K562 (cell line): ENCODE data around the gene TRNP1. TPM values are rescaled to one million over a fixed set of nuclear protein-coding genes. Genes with fewer than 3 reads are reported as not detected.

Experiments used
- ATAC-seq: fragments of 200-7000 bp; cut with Tn5 transposase; 3 replicates; pipeline ENCODE4 v1.9.1; 2020; ENCODE audit warnings: moderate library complexity
- BruUV-seq: library from RNA; stranded (reverse); fragments of 400-500 nt; replicated peaks from 2 replicates; lab custom pipeline; 2021; lab: Mats Ljungman, UMichigan
- CTCF ChIA-PET: fragments of 300-600 bp; formaldehyde crosslinking; extraction: SDS; loops from one replicate; lab custom pipeline; 2021; ENCODE audit warnings: low intra/inter-chr PET ratio; lab: Yijun Ruan, JAX
- POLR2A ChIA-PET: fragments of 300-600, 350-650 bp; sonication (Branson Sonifier 250); formaldehyde crosslinking; extraction: SDS; loops from one replicate; lab custom pipeline; 2021; ENCODE audit warnings: antibody characterized with exemption, inconsistent platforms; lab: Yijun Ruan, JAX
- DNase-seq, 4 experiments: peaks; one replicate each; pipeline versions ENCODE4 v3.0.0 to v3.0.0-alpha.2; 2011 to 2018; ENCODE audit warnings: low spot score in 3 of 4, mixed read lengths in 3 of 4; ENCODE audit errors: extremely low read depth in 1 of 4
- FAIRE-seq: peaks from 2 replicates; lab custom pipeline; 2011; peaks lifted over from hg19 to GRCh38; lab: Jason Lieb, UNC
- H2AFZ ChIP-seq: 2 replicates; pipeline ENCODE4 v1.6.0; 2011; ENCODE audit warnings: low read depth, low read length, control low read depth, inconsistent platforms
- H3K27ac ChIP-seq: fragments of 200-600 bp; 3 replicates; pipeline ENCODE4 v1.8.0; 2011; ENCODE audit warnings: low read depth, mild to moderate bottlenecking, control low read depth, inconsistent platforms, low read length, moderate library complexity, mixed read lengths; ENCODE audit errors: extremely low read depth
- H3K27me3 ChIP-seq, 2 experiments: fragments of 300-600 bp in 1 of 2; 2 replicates in 1 of 2; 3 replicates in 1 of 2; pipeline versions ENCODE4 v1.6.0 to v1.8.0; 2011; ENCODE audit warnings: inconsistent platforms in 2 of 2, low read length in 2 of 2, mild to moderate bottlenecking in 1 of 2, mixed read lengths in 1 of 2, moderate library complexity in 1 of 2; ENCODE audit not compliant: control insufficient read depth in 2 of 2, insufficient read depth in 2 of 2
- H3K36me3 ChIP-seq: fragments of 300-600 bp; 3 replicates; pipeline ENCODE4 v1.8.0; 2011; ENCODE audit warnings: mild to moderate bottlenecking, low read length, inconsistent platforms; ENCODE audit not compliant: control insufficient read depth, insufficient read depth
- H3K4me1 ChIP-seq, 2 experiments: fragments of 200-600 bp in 1 of 2; replicated peaks in 1 of 2; 2 replicates in 1 of 2; 3 replicates in 1 of 2; pipeline versions ENCODE4 v1.5.1 to v1.8.0; 2011; ENCODE audit warnings: inconsistent platforms in 2 of 2, low read length in 2 of 2, mild to moderate bottlenecking in 1 of 2, mixed read lengths in 1 of 2, moderate library complexity in 1 of 2; ENCODE audit not compliant: control insufficient read depth in 2 of 2, insufficient read depth in 2 of 2
- H3K4me2 ChIP-seq: 2 replicates; pipeline ENCODE4 v1.6.1; 2011; ENCODE audit warnings: low read length, control low read depth, inconsistent platforms, mixed read lengths; ENCODE audit not compliant: insufficient read depth
- H3K4me3 ChIP-seq: fragments of 200-600 bp; sonication (generic), shearing (Covaris generic); 2 replicates; pipeline ENCODE4 v1.5.1; 2016; ENCODE audit warnings: control low read depth, inconsistent platforms
- H3K79me2 ChIP-seq: fragments of 200-600 bp; 3 replicates; pipeline ENCODE4 v1.8.0; 2011; ENCODE audit warnings: low read length, inconsistent platforms; ENCODE audit not compliant: control insufficient read depth, insufficient read depth
- H3K9ac ChIP-seq, 2 experiments: 2 replicates each; pipeline versions ENCODE4 v1.6.0 to v1.6.1; 2011; ENCODE audit warnings: low read depth in 2 of 2, low read length in 2 of 2, control low read depth in 1 of 2, inconsistent platforms in 1 of 2, mild to moderate bottlenecking in 1 of 2, mixed read lengths in 1 of 2; ENCODE audit not compliant: insufficient read depth in 1 of 2
- H3K9me1 ChIP-seq: one replicate; pipeline ENCODE4 v1.6.0; 2011; ENCODE audit warnings: inconsistent platforms, mild to moderate bottlenecking, low read length, moderate library complexity; ENCODE audit not compliant: control insufficient read depth, insufficient read depth
- H3K9me3 ChIP-seq: replicated peaks from 2 replicates; pipeline ENCODE4 v1.5.1; 2011; ENCODE audit warnings: low read depth, low read length, inconsistent platforms; ENCODE audit not compliant: control insufficient read depth, insufficient read depth
- H4K20me1 ChIP-seq: replicated peaks from 2 replicates; pipeline ENCODE4 v1.6.1; 2011; ENCODE audit warnings: low read length, inconsistent platforms, mixed read lengths; ENCODE audit not compliant: control insufficient read depth, insufficient read depth
- ATF1 ChIP-seq, 2 experiments: fragments of 450-650 bp in 1 of 2; IDR thresholded peaks; 2 replicates each; pipeline ENCODE4 v1.6.1; 2016; ENCODE audit warnings: missing compliant biosample characterization in 1 of 2, missing genetic modification characterization in 1 of 2
- MECOM ChIP-seq: fragments of 250-450 bp; sonication (Bioruptor Pico); IDR thresholded peaks from 2 replicates; pipeline ENCODE4 v1.8.0; 2022; ENCODE audit warnings: inconsistent platforms
- NCOA1 ChIP-seq: fragments of 450-650 bp; IDR thresholded peaks from 2 replicates; pipeline ENCODE4 v1.6.1; 2016; ENCODE audit warnings: low read depth
- NEUROD1 ChIP-seq: fragments of 150-350 bp; IDR thresholded peaks from 2 replicates; pipeline ENCODE4 v1.6.1; 2014; ENCODE audit warnings: borderline replicate concordance, low read length, low read depth; ENCODE audit not compliant: partially characterized antibody
- RBM34 ChIP-seq: fragments of 200-400 bp; formaldehyde crosslinking; IDR thresholded peaks from 2 replicates; pipeline ENCODE4 v1.6.1; 2018; ENCODE audit warnings: low read length, borderline replicate concordance; ENCODE audit not compliant: insufficient read depth
- ZNF175 ChIP-seq: fragments of 200-800 bp; sonication (Bioruptor generic); IDR thresholded peaks from 2 replicates; pipeline ENCODE4 v1.6.1; 2016; ENCODE audit warnings: low read depth, mild to moderate bottlenecking, missing genetic modification characterization, missing compliant biosample characterization
- ZNF586 ChIP-seq: fragments of 450-650 bp; formaldehyde crosslinking; conservative IDR thresholded peaks from 2 replicates; pipeline ENCODE4 v1.4.0; 2020; ENCODE audit warnings: mild to moderate bottlenecking, moderate library complexity
- WGBS: fragments of 100-300 bp; shearing (Covaris generic); methylation state at CpG from one replicate; pipeline ENCODE4 v1.1.6; 2016; ENCODE audit warnings: low coverage, mixed read lengths; ENCODE audit not compliant: insufficient coverage; ENCODE audit errors: missing lambda C conversion rate; 5-methylcytosine and 5-hydroxymethylcytosine counted together
- in situ Hi-C: fragments of 300-500 bp; cut with MboI; formaldehyde crosslinking; loops from 4 replicates; pipeline ENCODE4 v1.15.0; 2018; ENCODE audit warnings: inconsistent platforms, mixed read lengths
- intact Hi-C: fragments of 100-400 bp; cut with micrococcal nuclease; formaldehyde crosslinking; loops from 2 replicates; pipeline ENCODE4 v1.14.2; 2022
- polyA plus RNA-seq, 8 experiments: library from polyadenylated mRNA; depleted of rRNA in 4 of 8; stranded (reverse) in 5 of 8; unstranded in 3 of 8; fragments of >200 nt; fragmentation: Nextera tagmentation in 2 of 8; fragmentation: Illumina TruSeq in 1 of 8; extraction: Ambion mirVana in 2 of 8; extraction: Trizol in 1 of 8; gene quantifications; 2 replicates each; pipeline versions ENCODE4 v1.2.1 to v1.2.3, GENCODE V29; 2011 to 2014; ENCODE audit warnings: inconsistent platforms in 1 of 8, missing spikeins in 1 of 8
- total RNA-seq, 7 experiments: library from RNA; depleted of rRNA in 6 of 7; stranded (reverse); fragments of >200 nt in 6 of 7; fragmentation: Illumina TruSeq in 2 of 7; extraction: Trizol in 2 of 7; gene quantifications; 2 replicates each; pipeline versions ENCODE4 v1.2.1 to v1.2.3, GENCODE V29; 2011 to 2021; ENCODE audit warnings: low replicate concordance in 1 of 7
- TF ChIP-seq, protein P1 (sequence below), 2 experiments: fragments of 450-650 bp in 1 of 2; sonication (generic) in 1 of 2; formaldehyde crosslinking; conservative IDR thresholded peaks; 2 replicates each; pipeline versions ENCODE4 v1.4.0 to v1.8.1; 2020 to 2022; ENCODE audit warnings: mild to moderate bottlenecking in 1 of 2, missing genetic modification reagents in 1 of 2
- TF ChIP-seq, protein P2 (sequence below): IDR thresholded peaks from 3 replicates; pipeline ENCODE4 v1.6.1; 2011; ENCODE audit warnings: borderline replicate concordance, mild to moderate bottlenecking, moderate library complexity; ENCODE audit not compliant: insufficient read length; ENCODE audit errors: extremely low read depth
- TF ChIP-seq, protein P3 (sequence below): sonication (generic); formaldehyde crosslinking; IDR thresholded peaks from 2 replicates; pipeline ENCODE4 v1.8.0; 2022; ENCODE audit warnings: mild to moderate bottlenecking, missing genetic modification reagents
- TF ChIP-seq, protein P4 (sequence below), 2 experiments: fragments of 250-450 bp in 1 of 2; fragments of 450-650 bp in 1 of 2; sonication (Bioruptor Pico) in 1 of 2; IDR thresholded peaks; 2 replicates each; pipeline versions ENCODE4 v1.6.1 to v1.8.0; 2016 to 2021; ENCODE audit warnings: mild to moderate bottlenecking in 2 of 2, moderate library complexity in 2 of 2, missing compliant biosample characterization in 1 of 2, missing genetic modification characterization in 1 of 2

The TRNP1 gene
- total and polyA plus RNA-seq, 9 of the 15 experiments (the other 6 are each of a cell fraction or from before 2014, with no cell fraction given), result 0.03 to 1.3 (median 0.95) TPM

DNA sequence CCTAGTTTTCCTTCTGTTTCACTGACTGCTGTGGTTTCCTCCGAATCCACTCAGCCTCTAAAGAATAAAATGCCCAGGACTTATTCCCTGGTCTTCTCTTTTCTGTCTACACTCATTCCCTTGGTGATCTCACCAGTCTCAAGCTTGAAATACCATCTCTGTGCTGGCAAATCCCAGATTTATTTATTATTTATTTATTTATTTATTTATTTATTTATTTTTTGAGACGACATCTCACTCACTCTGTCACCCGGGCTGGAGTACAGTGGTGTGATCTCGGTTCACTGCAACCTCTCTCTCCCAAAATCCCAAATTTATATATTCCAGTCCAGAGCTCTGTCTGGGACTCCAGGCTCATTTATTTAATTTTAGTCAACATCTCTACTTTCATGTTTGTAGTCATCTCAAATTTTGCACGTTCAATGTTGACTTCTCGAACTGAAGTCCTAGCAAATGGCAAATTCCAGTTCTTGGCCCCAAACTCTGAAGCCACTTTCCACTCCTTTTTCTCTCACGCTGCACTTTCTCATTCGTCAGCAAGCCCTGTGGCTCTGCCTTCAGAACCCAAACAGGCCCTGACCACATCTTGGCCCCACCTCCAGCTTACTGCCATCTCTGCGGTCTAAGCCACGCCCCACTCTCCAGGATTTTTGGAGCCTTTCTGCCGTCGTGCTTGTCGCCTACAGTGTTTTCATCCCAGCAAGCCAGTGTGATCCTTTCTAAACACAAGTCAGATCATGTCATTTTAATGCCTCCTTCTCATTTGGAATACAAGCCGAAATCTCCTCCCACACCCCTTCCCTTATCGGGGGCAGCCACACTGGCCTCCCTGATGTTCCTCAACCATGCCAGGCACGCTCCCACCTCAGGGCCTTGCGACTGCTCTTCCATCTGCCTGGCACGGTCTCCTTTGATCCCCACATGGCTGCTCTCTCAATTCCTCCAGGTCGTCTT is 33.4 kb downstream of the TRNP1 start:
- FAIRE-seq (peak; percentile 96), DNase-seq (peak; percentile 90 to 94 (median 92)), ATAC-seq (peak; percentile 96)
- WGBS, result 6% methylated on average over 19 of the region's 19 CpGs
- Histone ChIP-seq H2AFZ (peak overlapping the region; percentile 92), H4K20me1 (no peaks in the 10 kb centered on the region), H3K9ac (peak overlapping the region; percentile 47 to 83; a peak in 3 of 4 replicates), H3K36me3 (no peaks in the 10 kb centered on the region), H3K4me1 (peaks cover 27 to 33% of the 10 kb centered on the region in 2 experiments), H3K4me2 (peak overlapping the region; percentile 73), H3K9me1 (no peaks in the 10 kb centered on the region), H3K9me3 (no peaks in the 10 kb centered on the region), H3K27ac (peak overlapping the region; percentile 74), H3K27me3 (no peaks in the 10 kb centered on the region), H3K4me3 (no peak overlapping the region; the same call in 1 of the 2 replicates), H3K79me2 (no peaks in the 10 kb centered on the region)
- ChIA-PET POLR2A (interaction anchor here (0.6 to 2.8 kb wide), 12 partner anchors 8 to 1253 kb away, joined by 3 to 17 read pairs (median 3); no protein-coding TSS in a partner anchor), CTCF (no interaction called here)
- in situ Hi-C loops (no loop called here), intact Hi-C loops (no loop called here)
- BruUV-seq, result TSS peak; percentile 86
- TF ChIP-seq ATF1 (CRISPR knock-in tag; IDR thresholded peaks at IDR 0.05), result no peak
- TF ChIP-seq ATF1 (tag; IDR thresholded peaks at IDR 0.05), result peak; percentile 59
- peak; percentile 40 for TF ChIP-seq NEUROD1
- no peak for TF ChIP-seq MECOM (CRISPR knock-in tag)
- TF ChIP-seq, protein P1, sequence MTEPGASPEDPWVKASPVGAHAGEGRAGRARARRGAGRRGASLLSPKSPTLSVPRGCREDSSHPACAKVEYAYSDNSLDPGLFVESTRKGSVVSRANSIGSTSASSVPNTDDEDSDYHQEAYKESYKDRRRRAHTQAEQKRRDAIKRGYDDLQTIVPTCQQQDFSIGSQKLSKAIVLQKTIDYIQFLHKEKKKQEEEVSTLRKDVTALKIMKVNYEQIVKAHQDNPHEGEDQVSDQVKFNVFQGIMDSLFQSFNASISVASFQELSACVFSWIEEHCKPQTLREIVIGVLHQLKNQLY (CRISPR knock-in tag; conservative IDR thresholded peaks at IDR 0.05), result no peak
- peak; percentile 8 for TF ChIP-seq NCOA1
- TF ChIP-seq, protein P2, sequence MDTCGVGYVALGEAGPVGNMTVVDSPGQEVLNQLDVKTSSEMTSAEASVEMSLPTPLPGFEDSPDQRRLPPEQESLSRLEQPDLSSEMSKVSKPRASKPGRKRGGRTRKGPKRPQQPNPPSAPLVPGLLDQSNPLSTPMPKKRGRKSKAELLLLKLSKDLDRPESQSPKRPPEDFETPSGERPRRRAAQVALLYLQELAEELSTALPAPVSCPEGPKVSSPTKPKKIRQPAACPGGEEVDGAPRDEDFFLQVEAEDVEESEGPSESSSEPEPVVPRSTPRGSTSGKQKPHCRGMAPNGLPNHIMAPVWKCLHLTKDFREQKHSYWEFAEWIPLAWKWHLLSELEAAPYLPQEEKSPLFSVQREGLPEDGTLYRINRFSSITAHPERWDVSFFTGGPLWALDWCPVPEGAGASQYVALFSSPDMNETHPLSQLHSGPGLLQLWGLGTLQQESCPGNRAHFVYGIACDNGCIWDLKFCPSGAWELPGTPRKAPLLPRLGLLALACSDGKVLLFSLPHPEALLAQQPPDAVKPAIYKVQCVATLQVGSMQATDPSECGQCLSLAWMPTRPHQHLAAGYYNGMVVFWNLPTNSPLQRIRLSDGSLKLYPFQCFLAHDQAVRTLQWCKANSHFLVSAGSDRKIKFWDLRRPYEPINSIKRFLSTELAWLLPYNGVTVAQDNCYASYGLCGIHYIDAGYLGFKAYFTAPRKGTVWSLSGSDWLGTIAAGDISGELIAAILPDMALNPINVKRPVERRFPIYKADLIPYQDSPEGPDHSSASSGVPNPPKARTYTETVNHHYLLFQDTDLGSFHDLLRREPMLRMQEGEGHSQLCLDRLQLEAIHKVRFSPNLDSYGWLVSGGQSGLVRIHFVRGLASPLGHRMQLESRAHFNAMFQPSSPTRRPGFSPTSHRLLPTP, result no peak
- no peak for TF ChIP-seq RBM34
- no peak for TF ChIP-seq ZNF586 (CRISPR knock-in tag)
- TF ChIP-seq, protein P3, sequence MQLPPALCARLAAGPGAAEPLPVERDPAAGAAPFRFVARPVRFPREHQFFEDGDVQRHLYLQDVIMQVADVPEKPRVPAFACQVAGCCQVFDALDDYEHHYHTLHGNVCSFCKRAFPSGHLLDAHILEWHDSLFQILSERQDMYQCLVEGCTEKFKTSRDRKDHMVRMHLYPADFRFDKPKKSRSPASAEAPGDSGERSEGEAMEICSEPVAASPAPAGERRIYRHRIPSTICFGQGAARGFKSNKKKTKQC, result peak; percentile 65; the same call in 1 of the 2 replicates
- TF ChIP-seq, protein P4, sequence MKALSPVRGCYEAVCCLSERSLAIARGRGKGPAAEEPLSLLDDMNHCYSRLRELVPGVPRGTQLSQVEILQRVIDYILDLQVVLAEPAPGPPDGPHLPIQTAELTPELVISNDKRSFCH (CRISPR knock-in tag; IDR thresholded peaks at IDR 0.05), result no peak
- TF ChIP-seq, protein P4 (tag; IDR thresholded peaks at IDR 0.05), result peak; percentile 83
- TF ChIP-seq ZNF175 (CRISPR knock-in tag), result peak; percentile 34; the same call in 1 of the 2 replicates
